ENCODE results near the gene FXYD2. TPM values are rescaled to one million over a fixed set of nuclear protein-coding genes. Genes with fewer than 3 reads are reported as not detected.

FXYD2 gene
- total RNA-seq, 4 donors from 2014 or later: 1.2 TPM; not detected in 3

DNA sequence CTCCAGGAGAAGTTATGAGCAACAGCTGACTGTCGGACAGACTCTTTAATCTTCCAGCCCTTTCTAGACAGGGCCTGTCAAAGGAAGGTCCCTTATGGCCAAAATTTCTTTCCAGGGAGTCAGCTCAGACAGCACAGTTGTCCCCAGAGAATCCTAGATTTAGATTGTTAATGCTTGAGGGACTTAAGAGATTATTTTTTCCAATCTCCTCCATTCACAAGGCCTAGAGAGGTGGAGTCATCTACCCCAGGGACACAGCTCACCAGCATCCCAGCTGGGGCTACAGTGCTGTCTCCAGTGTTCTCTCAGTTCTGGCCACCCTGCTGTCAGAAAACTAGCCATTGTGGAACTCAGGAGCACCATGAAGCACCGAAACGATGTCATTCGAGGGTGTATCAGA lies 35.3 kb downstream of the FXYD2 start:
- TF ChIP-seq, protein P1, sequence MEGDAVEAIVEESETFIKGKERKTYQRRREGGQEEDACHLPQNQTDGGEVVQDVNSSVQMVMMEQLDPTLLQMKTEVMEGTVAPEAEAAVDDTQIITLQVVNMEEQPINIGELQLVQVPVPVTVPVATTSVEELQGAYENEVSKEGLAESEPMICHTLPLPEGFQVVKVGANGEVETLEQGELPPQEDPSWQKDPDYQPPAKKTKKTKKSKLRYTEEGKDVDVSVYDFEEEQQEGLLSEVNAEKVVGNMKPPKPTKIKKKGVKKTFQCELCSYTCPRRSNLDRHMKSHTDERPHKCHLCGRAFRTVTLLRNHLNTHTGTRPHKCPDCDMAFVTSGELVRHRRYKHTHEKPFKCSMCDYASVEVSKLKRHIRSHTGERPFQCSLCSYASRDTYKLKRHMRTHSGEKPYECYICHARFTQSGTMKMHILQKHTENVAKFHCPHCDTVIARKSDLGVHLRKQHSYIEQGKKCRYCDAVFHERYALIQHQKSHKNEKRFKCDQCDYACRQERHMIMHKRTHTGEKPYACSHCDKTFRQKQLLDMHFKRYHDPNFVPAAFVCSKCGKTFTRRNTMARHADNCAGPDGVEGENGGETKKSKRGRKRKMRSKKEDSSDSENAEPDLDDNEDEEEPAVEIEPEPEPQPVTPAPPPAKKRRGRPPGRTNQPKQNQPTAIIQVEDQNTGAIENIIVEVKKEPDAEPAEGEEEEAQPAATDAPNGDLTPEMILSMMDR (IDR thresholded peaks at IDR 0.05): no peak
- no peak for TF ChIP-seq POLR2A (IDR thresholded peaks at IDR 0.05)
- intact Hi-C loops (cut with DNase I; ENCODE audit: low total_unique reads): no loop called here
- 84 to 87% methylated on average over 4 of the region's 4 CpGs for WGBS, 2 donors
- no peak for DNase-seq (ENCODE audit: low spot score in 2 of 2)
- H3K4me3 ChIP-seq (ENCODE audit: low read depth, poor library complexity, severe bottlenecking): no peak overlapping the region

DNA sequence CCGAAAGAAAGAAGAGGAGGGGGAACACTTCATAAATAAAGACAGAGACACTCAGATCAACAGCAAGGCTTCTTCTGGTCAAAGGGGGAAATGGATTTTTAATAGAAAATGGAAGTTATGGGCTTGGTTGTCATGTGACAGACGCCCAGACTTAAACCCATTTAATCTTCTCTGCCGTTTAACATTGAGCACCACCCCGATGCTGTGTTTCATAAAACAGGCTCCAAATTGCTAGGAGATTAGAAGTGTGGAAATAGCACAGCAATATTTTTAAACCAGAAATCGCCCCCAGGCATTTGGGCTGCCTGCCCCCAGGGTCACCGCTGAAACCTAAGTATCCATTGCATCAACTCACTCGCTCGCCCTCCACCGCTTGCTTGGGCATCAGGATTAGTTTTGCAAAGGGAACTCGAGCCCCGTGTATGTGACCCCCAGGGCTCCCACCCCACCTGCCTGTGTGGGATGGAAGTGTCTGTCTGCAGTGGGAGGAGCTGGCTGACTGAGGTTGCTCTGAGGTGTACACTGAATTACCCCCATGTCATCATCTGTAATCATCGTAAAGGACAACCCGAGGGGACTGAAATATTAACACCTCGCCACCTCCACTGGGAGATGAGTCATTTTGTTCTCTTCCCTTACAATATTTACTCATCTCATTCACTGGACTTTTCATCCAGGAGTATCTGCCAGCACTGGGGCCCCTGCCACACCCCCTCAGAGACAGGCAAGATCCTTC lies 38.2 kb downstream of the FXYD2 start:
- H3K4me3 ChIP-seq (ENCODE audit: low read depth, poor library complexity, severe bottlenecking): no peak overlapping the region
- WGBS, 2 donors: 35 to 39% methylated on average over 14 of the region's 14 CpGs
- no peak for DNase-seq (ENCODE audit: low spot score in 2 of 2)
- TF ChIP-seq, protein P1 (IDR thresholded peaks at IDR 0.05): no peak
- no peak for TF ChIP-seq POLR2A (IDR thresholded peaks at IDR 0.05)
- intact Hi-C loops (cut with DNase I; ENCODE audit: low total_unique reads): no loop called here

DNA sequence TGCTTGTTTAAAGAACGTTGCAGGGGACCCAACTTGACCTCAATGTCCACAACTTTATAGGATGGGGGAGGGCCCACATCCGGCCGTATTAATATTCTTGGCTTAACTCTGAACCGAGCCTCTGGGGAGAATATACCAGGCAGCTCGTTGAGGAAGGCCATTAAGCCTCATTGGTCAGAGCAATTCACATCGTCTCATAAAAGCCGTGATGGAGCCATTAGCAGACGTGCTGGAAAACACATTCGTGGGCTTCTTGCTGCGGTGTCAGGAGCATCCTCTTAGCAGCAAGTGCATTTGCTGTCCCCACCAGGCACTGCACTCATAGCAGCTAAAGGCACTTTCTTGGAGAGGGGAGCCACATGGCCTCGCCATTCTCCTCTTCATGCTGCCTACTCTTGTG lies 42.4 kb downstream of the FXYD2 start:
- intact Hi-C loops (cut with DNase I; ENCODE audit: low total_unique reads): no loop called here
- no peak for DNase-seq (ENCODE audit: low spot score in 2 of 2)
- TF ChIP-seq, protein P1 (IDR thresholded peaks at IDR 0.05): no peak
- TF ChIP-seq POLR2A (IDR thresholded peaks at IDR 0.05): no peak
- WGBS, 2 donors: 71 to 74% methylated on average over 11 of the region's 11 CpGs
- H3K4me3 ChIP-seq (ENCODE audit: low read depth, poor library complexity, severe bottlenecking): no peak overlapping the region

DNA sequence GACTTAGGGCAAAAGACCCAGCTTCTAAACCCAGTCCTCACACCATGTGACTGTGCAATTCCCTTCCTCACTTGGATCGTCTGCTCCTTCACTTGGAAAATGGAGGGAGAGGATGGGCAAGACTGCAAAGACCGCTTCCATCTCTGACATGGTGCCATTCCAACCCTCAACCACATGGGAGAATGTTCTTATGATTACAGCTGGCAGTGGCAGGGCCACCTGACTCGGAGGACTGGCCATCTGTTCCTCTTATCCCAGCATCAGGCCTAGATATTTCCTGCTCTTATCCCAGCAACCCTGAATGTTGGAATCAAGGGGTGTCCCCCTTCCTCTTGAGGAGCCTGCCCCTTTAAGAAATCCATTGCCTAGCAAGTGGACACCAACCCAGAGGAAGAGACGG lies 42.9 kb downstream of the FXYD2 start:
- no peak for DNase-seq (ENCODE audit: low spot score in 2 of 2)
- intact Hi-C loops (cut with DNase I; ENCODE audit: low total_unique reads): no loop called here
- TF ChIP-seq, protein P1 (IDR thresholded peaks at IDR 0.05): no peak
- no peak for TF ChIP-seq POLR2A (IDR thresholded peaks at IDR 0.05)
- 75 to 77% methylated on average over 4 of the region's 4 CpGs for WGBS, 2 donors
- H3K4me3 ChIP-seq (ENCODE audit: low read depth, poor library complexity, severe bottlenecking): no peak overlapping the region

DNA sequence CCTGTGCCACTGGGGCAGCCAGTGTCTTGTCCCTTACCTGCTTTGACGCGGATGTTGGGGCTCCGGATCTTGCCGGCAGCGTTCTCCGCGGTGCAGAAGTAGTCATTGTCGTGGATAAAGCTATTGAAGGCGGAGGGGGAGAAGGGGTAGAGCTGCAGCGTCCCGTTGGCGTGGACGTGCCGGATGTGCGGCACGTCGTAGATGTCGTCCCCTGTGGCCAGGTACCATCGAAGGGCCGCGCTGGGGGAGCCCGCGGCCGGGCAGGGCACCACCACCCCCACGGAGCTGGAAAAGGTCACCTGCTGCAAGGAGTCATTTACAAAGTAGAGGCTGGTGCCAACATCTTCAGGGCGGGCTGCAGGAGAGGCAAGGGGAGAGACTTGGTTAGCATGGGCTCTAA lies 44.1 kb downstream of the FXYD2 start:
- intact Hi-C loops (cut with DNase I; ENCODE audit: low total_unique reads): no loop called here
- H3K4me3 ChIP-seq (ENCODE audit: low read depth, poor library complexity, severe bottlenecking): no peak overlapping the region
- WGBS, 2 donors: 85 to 89% methylated on average over 26 of the region's 26 CpGs
- TF ChIP-seq, protein P1 (IDR thresholded peaks at IDR 0.05): no peak
- DNase-seq (ENCODE audit: low spot score in 2 of 2): no peak

DNA sequence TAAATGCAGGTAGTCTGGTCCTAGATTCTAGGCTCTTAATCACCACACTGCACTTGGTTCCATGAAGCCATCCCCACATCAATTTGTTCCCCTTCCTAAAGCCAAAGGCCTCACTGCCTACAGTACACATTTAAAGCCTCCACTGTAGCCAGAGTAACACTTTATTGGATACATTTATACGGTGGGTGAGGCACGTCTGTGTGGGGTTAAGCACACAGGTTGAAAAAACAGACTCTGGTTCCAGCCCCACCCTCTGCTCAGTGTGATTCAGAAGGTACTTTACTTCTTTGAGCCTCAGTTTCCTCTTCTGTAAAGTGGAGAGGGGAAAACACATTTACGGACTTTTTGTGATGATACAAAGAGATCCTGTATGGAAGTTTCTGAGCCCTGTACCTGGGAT lies 50.0 kb downstream of the FXYD2 start:
- WGBS, 2 donors: 77 to 78% methylated on average over 3 of the region's 3 CpGs
- TF ChIP-seq, protein P1 (IDR thresholded peaks at IDR 0.05): no peak
- TF ChIP-seq POLR2A (IDR thresholded peaks at IDR 0.05): no peak
- intact Hi-C loops (cut with DNase I; ENCODE audit: low total_unique reads): no loop called here
- DNase-seq (ENCODE audit: low spot score in 2 of 2): no peak
- no peak overlapping the region for H3K4me3 ChIP-seq (ENCODE audit: low read depth, poor library complexity, severe bottlenecking)

Data from lower leg skin (tissue), 4 donors.